GM12801 (cell line): ENCODE data around the gene LOXHD1.

Experiments
- CTCF ChIP-seq: IDR thresholded peaks from one replicate; pipeline ENCODE4 v1.5.1; 2011; ENCODE audit warnings: control low read depth; ENCODE audit not compliant: insufficient read length; ENCODE audit errors: extremely low read depth

LOXHD1 gene

GRCh38 chr18:46468426-46469180, 188.4 kb downstream of the LOXHD1 start:
- no peak for TF ChIP-seq CTCF

GRCh38 chr18:46466234-46467160, 190.5 kb downstream of the LOXHD1 start:
- no peak for TF ChIP-seq CTCF

GRCh38 chr18:46464926-46465655, 191.9 kb downstream of the LOXHD1 start:
- no peak for TF ChIP-seq CTCF

- TF ChIP-seq CTCF, result no peak
Observed at GRCh38 chr18:46462523-46462922, 194.5 kb downstream of the LOXHD1 start.

GRCh38 chr18:46461993-46462392, 195.0 kb downstream of the LOXHD1 start:
- TF ChIP-seq CTCF, result no peak

GRCh38 chr18:46460754-46461153, 196.3 kb downstream of the LOXHD1 start:
- no peak for TF ChIP-seq CTCF

GRCh38 chr18:46459789-46460455, 197.1 kb downstream of the LOXHD1 start:
- TF ChIP-seq CTCF, result no peak
